Left ventricle myocardium inferior (tissue), 1 donor: Measurements from ENCODE around the gene TRMU. TPM values are rescaled to one million over a fixed set of nuclear protein-coding genes. Genes with fewer than 3 reads are reported as not detected.
"Not testable (repeated sequence)": the region's sequence is repeated elsewhere in the genome, so short reads cannot be mapped to it uniquely, and the experiment has no call there.

Experiments
- DNase-seq: peaks from one replicate; pipeline ENCODE4 v3.0.0-alpha.2; 2020
- H3K27ac ChIP-seq: fragments of 200-600 bp; replicated peaks from 2 replicates; pipeline ENCODE4 v1.8.0; 2021
- H3K27me3 ChIP-seq: fragments of 200-600 bp; 2 replicates; pipeline ENCODE4 v1.8.0; 2021; ENCODE audit warnings: low read depth
- H3K36me3 ChIP-seq: fragments of 200-600 bp; 2 replicates; pipeline ENCODE4 v1.8.0; 2021
- H3K4me1 ChIP-seq: fragments of 200-600 bp; 2 replicates; pipeline ENCODE4 v1.8.0; 2021
- H3K4me3 ChIP-seq: fragments of 200-600 bp; 2 replicates; pipeline ENCODE4 v1.8.0; 2021; ENCODE audit warnings: mild to moderate bottlenecking, moderate library complexity
- H3K9me3 ChIP-seq: fragments of 200-600 bp; replicated peaks from 2 replicates; pipeline ENCODE4 v1.8.0; 2021
- CTCF ChIP-seq: fragments of 200-600 bp; IDR thresholded peaks from 2 replicates; pipeline ENCODE4 v1.8.0; 2021; ENCODE audit warnings: antibody characterized with exemption, mild to moderate bottlenecking, borderline replicate concordance
- intact Hi-C: fragments of 100-400 bp; cut with micrococcal nuclease; formaldehyde crosslinking; loops from one replicate; pipeline ENCODE4 v1.11.0; 2022
- total RNA-seq: library from RNA; stranded (reverse); fragmentation: NEBNext Ultra II Directional; extraction: Animal tissue kit (Norgen Biotek cat#: 25700); gene quantifications from one replicate; pipeline ENCODE4 v1.2.1, GENCODE V29; 2021
- donor health status: DM: no; HTN: yes; CAD: no; lungs with severe emphysema.

TRMU gene
- total RNA-seq, 1 donor from 2014 or later = 42.0 TPM

DNA sequence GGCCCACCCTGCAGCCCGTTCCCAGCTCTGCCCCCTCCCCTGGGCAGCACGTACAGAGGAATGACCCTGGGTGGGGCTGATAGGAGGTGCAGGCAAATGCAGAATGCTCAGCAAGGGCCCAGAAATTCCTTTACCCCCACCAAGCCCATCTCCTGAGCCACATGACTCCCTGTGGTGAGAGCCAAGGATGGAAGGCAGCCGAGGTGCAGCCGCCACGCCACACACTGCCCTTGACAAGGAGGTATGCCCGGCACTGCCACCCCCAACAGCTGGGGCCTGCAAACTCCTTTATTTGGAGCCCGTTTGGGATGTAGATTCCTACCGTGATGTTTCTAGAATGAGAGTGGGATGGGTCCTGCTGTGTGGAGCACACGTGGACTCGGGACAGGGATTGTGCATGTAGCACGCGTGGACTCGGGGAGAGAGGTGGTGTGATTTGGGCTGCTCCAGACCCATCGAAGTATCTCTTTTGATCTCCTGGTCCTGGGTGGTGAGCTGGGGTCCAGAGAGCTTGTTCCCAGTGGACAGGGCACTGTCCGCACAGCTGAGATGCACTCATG lies 25.9 kb upstream of the TRMU start:
- no peaks in the 10 kb centered on the region for H3K9me3 ChIP-seq
- no peak overlapping the region for H3K4me3 ChIP-seq
- no peaks in the 10 kb centered on the region for H3K36me3 ChIP-seq
- no peak for TF ChIP-seq CTCF
- no peaks in the 10 kb centered on the region for H3K27me3 ChIP-seq
- peak; percentile 59 for DNase-seq
- H3K4me1 ChIP-seq = peaks cover 14% of the 10 kb centered on the region
- intact Hi-C loops = loop anchor here (5.0 to 10.0 kb wide), 2 partner anchors 187 to 325 kb away; no protein-coding TSS in a partner anchor
- H3K27ac ChIP-seq = peak overlapping the region; percentile 57

GRCh38 chr22:46312056-46312455 lies 23.5 kb upstream of the TRMU start:
- intact Hi-C loops = loop anchor here (5.0 to 10.0 kb wide), 2 partner anchors 190 to 327 kb away; no protein-coding TSS in a partner anchor
- DNase-seq = no peak
- Histone ChIP-seq H3K36me3 (no peaks in the 10 kb centered on the region), H3K9me3 (no peaks in the 10 kb centered on the region), H3K27me3 (no peaks in the 10 kb centered on the region), H3K4me1 (peaks cover 14% of the 10 kb centered on the region), H3K4me3 (no peak overlapping the region), H3K27ac (no peak overlapping the region)
- no peak for TF ChIP-seq CTCF

GRCh38 chr22:46312848-46313247 lies 22.7 kb upstream of the TRMU start:
- H3K27ac ChIP-seq, H3K36me3 ChIP-seq, H3K4me3 ChIP-seq, H3K9me3 ChIP-seq, DNase-seq, H3K27me3 ChIP-seq: not testable (repeated sequence)
- intact Hi-C loops = loop anchor here (5.0 to 10.0 kb wide), 2 partner anchors 191 to 328 kb away; no protein-coding TSS in a partner anchor
- H3K4me1 ChIP-seq = peaks cover 14% of the 10 kb centered on the region

- no peaks in the 10 kb centered on the region for H3K36me3 ChIP-seq
- intact Hi-C loops = loop anchor here (10.0 kb wide), 1 partner anchor 331 kb away; no protein-coding TSS in a partner anchor
- TF ChIP-seq CTCF = no peak
- no peaks in the 10 kb centered on the region for H3K27me3 ChIP-seq
- no peak for DNase-seq
- no peaks in the 10 kb centered on the region for H3K4me1 ChIP-seq
- H3K27ac ChIP-seq = no peak overlapping the region
- H3K9me3 ChIP-seq = no peaks in the 10 kb centered on the region
- no peak overlapping the region for H3K4me3 ChIP-seq
These were observed 19.5 kb upstream of the TRMU start for GRCh38 chr22:46315976-46316375.

- H3K9me3 ChIP-seq = no peaks in the 10 kb centered on the region
- TF ChIP-seq CTCF = no peak
- H3K27me3 ChIP-seq = no peaks in the 10 kb centered on the region
- H3K27ac ChIP-seq = no peak overlapping the region
- DNase-seq = no peak
- no peaks in the 10 kb centered on the region for H3K36me3 ChIP-seq
- H3K4me3 ChIP-seq = no peak overlapping the region
- intact Hi-C loops = loop anchor here (10.0 kb wide), 1 partner anchor 333 kb away; no protein-coding TSS in a partner anchor
- no peaks in the 10 kb centered on the region for H3K4me1 ChIP-seq
These were observed 17.9 kb upstream of the TRMU start for GRCh38 chr22:46317646-46318045.

DNA sequence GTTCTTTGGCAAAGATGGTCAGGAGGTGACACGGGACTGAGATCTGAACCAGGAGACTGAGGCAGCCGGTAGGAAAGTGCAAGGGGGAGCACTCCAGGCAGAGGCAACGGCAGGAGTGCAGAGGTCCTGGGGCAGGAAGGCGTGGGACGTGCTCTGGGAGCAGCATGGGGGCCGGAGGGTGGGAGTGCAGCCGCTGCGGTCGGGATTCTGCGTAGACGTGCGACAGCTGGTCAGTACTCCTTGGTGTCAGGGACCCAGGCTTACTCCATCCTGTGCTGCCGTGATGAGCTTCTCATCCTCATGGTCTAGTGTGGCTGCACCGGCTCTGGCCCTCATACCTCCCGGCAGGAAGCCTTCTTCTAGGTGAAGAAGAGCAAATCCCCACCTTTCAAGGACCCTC lies 16.9 kb upstream of the TRMU start:
- intact Hi-C loops = loop anchor here (10.0 kb wide), 1 partner anchor 334 kb away; no protein-coding TSS in a partner anchor
- no peak overlapping the region for H3K27ac ChIP-seq
- no peaks in the 10 kb centered on the region for H3K36me3 ChIP-seq
- no peaks in the 10 kb centered on the region for H3K9me3 ChIP-seq
- no peak overlapping the region for H3K4me3 ChIP-seq
- no peak for DNase-seq
- no peak for TF ChIP-seq CTCF
- no peaks in the 10 kb centered on the region for H3K27me3 ChIP-seq
- H3K4me1 ChIP-seq = no peaks in the 10 kb centered on the region
